Esophagus muscularis mucosa (tissue), 2 donors: ENCODE data around the gene FGD1.

Experiments
- POLR2A ChIP-seq: fragments of 450-650 bp; IDR thresholded peaks from one replicate; pipeline ENCODE4 v1.6.1; 2017; ENCODE audit warnings: antibody characterized with exemption, moderate library complexity, mild to moderate bottlenecking, low read depth
- POLR2AphosphoS5 ChIP-seq, 2 donors: sonication (generic); formaldehyde crosslinking; IDR thresholded peaks; one replicate each; pipeline ENCODE4 v1.6.1; 2017; ENCODE audit warnings: antibody characterized with exemption in 2 of 2

- TF ChIP-seq POLR2A (no peak), POLR2AphosphoS5 (IDR thresholded peaks at IDR 0.05) (no peak)
Observed at GRCh38 chrX:54407266-54407665, 88.8 kb downstream of the FGD1 start.
